Peyer's patch (tissue), 4 donors: ENCODE results near the gene HNF1A.

Experiments used
- POLR2A ChIP-seq, 2 donors: fragments of 450-650 bp; IDR thresholded peaks; one replicate each; pipeline ENCODE4 v1.5.1; 2017; ENCODE audit warnings: antibody characterized with exemption in 2 of 2, mild to moderate bottlenecking in 2 of 2, moderate library complexity in 2 of 2
- TF ChIP-seq, protein P1 (sequence below), 6 experiments: fragments of 450-650 bp in 4 of 6; fragments of 200-600 bp in 2 of 6; sonication (generic) in 1 of 6; IDR thresholded peaks; one replicate each; pipeline ENCODE4 v1.5.1; 2017 to 2019; ENCODE audit warnings: antibody characterized with exemption in 6 of 6, mild to moderate bottlenecking in 3 of 6, moderate library complexity in 1 of 6

DNA sequence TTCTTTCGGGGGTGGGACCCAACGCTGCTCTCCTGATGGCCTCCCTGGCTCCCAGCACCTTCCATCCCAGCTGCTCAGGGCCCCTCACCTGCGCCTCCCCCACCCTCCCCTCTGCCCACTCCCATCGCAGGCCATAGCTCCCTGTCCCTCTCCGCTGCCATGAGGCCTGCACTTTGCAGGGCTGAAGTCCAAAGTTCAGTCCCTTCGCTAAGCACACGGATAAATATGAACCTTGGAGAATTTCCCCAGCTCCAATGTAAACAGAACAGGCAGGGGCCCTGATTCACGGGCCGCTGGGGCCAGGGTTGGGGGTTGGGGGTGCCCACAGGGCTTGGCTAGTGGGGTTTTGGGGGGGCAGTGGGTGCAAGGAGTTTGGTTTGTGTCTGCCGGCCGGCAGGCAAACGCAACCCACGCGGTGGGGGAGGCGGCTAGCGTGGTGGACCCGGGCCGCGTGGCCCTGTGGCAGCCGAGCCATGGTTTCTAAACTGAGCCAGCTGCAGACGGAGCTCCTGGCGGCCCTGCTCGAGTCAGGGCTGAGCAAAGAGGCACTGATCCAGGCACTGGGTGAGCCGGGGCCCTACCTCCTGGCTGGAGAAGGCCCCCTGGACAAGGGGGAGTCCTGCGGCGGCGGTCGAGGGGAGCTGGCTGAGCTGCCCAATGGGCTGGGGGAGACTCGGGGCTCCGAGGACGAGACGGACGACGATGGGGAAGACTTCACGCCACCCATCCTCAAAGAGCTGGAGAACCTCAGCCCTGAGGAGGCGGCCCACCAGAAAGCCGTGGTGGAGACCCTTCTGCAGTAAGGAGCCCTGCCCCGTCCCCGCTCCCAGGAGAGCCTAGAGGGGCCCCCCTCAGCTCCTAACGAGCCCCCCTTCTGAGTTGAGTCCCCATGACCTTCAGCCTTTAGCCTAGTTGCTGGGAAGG is at the start of gene HNF1A:
- peak; percentile 32 to 47 for TF ChIP-seq POLR2A (IDR thresholded peaks at IDR 0.05)
- TF ChIP-seq, protein P1, sequence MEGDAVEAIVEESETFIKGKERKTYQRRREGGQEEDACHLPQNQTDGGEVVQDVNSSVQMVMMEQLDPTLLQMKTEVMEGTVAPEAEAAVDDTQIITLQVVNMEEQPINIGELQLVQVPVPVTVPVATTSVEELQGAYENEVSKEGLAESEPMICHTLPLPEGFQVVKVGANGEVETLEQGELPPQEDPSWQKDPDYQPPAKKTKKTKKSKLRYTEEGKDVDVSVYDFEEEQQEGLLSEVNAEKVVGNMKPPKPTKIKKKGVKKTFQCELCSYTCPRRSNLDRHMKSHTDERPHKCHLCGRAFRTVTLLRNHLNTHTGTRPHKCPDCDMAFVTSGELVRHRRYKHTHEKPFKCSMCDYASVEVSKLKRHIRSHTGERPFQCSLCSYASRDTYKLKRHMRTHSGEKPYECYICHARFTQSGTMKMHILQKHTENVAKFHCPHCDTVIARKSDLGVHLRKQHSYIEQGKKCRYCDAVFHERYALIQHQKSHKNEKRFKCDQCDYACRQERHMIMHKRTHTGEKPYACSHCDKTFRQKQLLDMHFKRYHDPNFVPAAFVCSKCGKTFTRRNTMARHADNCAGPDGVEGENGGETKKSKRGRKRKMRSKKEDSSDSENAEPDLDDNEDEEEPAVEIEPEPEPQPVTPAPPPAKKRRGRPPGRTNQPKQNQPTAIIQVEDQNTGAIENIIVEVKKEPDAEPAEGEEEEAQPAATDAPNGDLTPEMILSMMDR (IDR thresholded peaks at IDR 0.05): no peak
